GM12892 (cell line): ENCODE measurements around the gene UGCG.
A peak's percentile ranks its signal among the peaks of the same experiment; 100 is the strongest.
"Not testable (repeated sequence)": the region's sequence is repeated elsewhere in the genome, so short reads cannot be mapped to it uniquely, and the experiment has no call there.

Experiments used
- DNase-seq: peaks from one replicate; pipeline ENCODE4 v3.0.0; 2011; ENCODE audit not compliant: insufficient read length
- FAIRE-seq: peaks from 2 replicates; lab custom pipeline; 2011; peaks lifted over from hg19 to GRCh38; lab: Jason Lieb, UNC
- POLR2A ChIP-seq: IDR thresholded peaks from 2 replicates; pipeline ENCODE4 v1.6.1; 2011; ENCODE audit warnings: low read depth, low read length, control low read depth
- POLR2AphosphoS5 ChIP-seq: IDR thresholded peaks from 2 replicates; pipeline ENCODE4 v1.6.1; 2011; ENCODE audit warnings: low read depth, low read length, control low read depth
- TAF1 ChIP-seq: IDR thresholded peaks from 2 replicates; pipeline ENCODE4 v1.6.1; 2011; ENCODE audit warnings: low read depth, mild to moderate bottlenecking, control low read depth, low read length, borderline replicate concordance

UGCG gene

GRCh38 chr9:111944241-111944866 lies 47.7 kb downstream of the UGCG start:
- FAIRE-seq (no peak), DNase-seq (no peak)
- TF ChIP-seq POLR2AphosphoS5: no peak
- no peak for TF ChIP-seq TAF1
- TF ChIP-seq POLR2A: no peak

GRCh38 chr9:111945216-111945615 lies 48.6 kb downstream of the UGCG start:
- no peak for DNase-seq
- peak; percentile 14 for FAIRE-seq
- TF ChIP-seq POLR2A (no peak), POLR2AphosphoS5 (no peak), TAF1 (no peak)

- not testable (repeated sequence) for DNase-seq, FAIRE-seq
Observed at GRCh38 chr9:111948109-111948508, 51.5 kb downstream of the UGCG start.

- TF ChIP-seq TAF1 (no peak), POLR2A (no peak), POLR2AphosphoS5 (no peak)
- FAIRE-seq (no peak), DNase-seq (no peak)
Observed at GRCh38 chr9:111948951-111949350, 52.3 kb downstream of the UGCG start.

GRCh38 chr9:111949919-111950318 lies 53.3 kb downstream of the UGCG start:
- TF ChIP-seq POLR2A (no peak), POLR2AphosphoS5 (no peak), TAF1 (no peak)
- no peak for DNase-seq
- FAIRE-seq: no peak

GRCh38 chr9:111952559-111952958 lies 55.9 kb downstream of the UGCG start:
- no peak for FAIRE-seq
- no peak for TF ChIP-seq POLR2AphosphoS5
- no peak for TF ChIP-seq POLR2A
- no peak for TF ChIP-seq TAF1
- DNase-seq: no peak

GRCh38 chr9:111953444-111953843 lies 56.8 kb downstream of the UGCG start:
- TF ChIP-seq POLR2AphosphoS5: no peak
- no peak for TF ChIP-seq TAF1
- TF ChIP-seq POLR2A: no peak

GRCh38 chr9:111955048-111955447 lies 58.4 kb downstream of the UGCG start:
- FAIRE-seq: no peak
- no peak for TF ChIP-seq POLR2A
- TF ChIP-seq POLR2AphosphoS5: no peak
- TF ChIP-seq TAF1: no peak
- DNase-seq: no peak

More at GRCh38 chr9:111953444-111953843, 56.8 kb downstream of the UGCG start:
- no peak for DNase-seq
- no peak for FAIRE-seq

- FAIRE-seq (peak; percentile 21), DNase-seq (no peak)
- no peak for TF ChIP-seq POLR2A
- no peak for TF ChIP-seq POLR2AphosphoS5
- no peak for TF ChIP-seq TAF1
Observed at GRCh38 chr9:111957856-111958631, 61.4 kb downstream of the UGCG start.

GRCh38 chr9:111959468-111960359 lies 63.1 kb downstream of the UGCG start:
- DNase-seq (no peak), FAIRE-seq (no peak)
- TF ChIP-seq POLR2A (no peak), TAF1 (no peak), POLR2AphosphoS5 (no peak)

GRCh38 chr9:111960485-111960884 lies 63.9 kb downstream of the UGCG start:
- not testable (repeated sequence) for FAIRE-seq, DNase-seq

GRCh38 chr9:111961009-111961408 lies 64.4 kb downstream of the UGCG start:
- FAIRE-seq: no peak
- DNase-seq: no peak
- TF ChIP-seq POLR2A (no peak), TAF1 (no peak), POLR2AphosphoS5 (no peak)
